SU-DHL-6 (cell line): ENCODE measurements around the gene TDRD6.
A peak's percentile ranks its signal among the peaks of the same experiment; 100 is the strongest.

ENCODE experiments used
- H2AFZ ChIP-seq: fragments of 200-600 bp; sonication (generic); 2 replicates; pipeline ENCODE4 v1.6.1; 2014; ENCODE audit warnings: low read depth, mild to moderate bottlenecking, moderate library complexity, mixed read lengths, antibody characterized with exemption, low read length; ENCODE audit not compliant: severe bottlenecking
- H3F3A ChIP-seq: fragments of 200-600 bp; shearing (Covaris generic); 2 replicates; pipeline ENCODE4 v1.6.0; 2016; ENCODE audit warnings: antibody characterized with exemption, mild to moderate bottlenecking; ENCODE audit not compliant: insufficient read depth
- H3K27ac ChIP-seq: fragments of 200-600 bp; sonication (generic); 2 replicates; pipeline ENCODE4 v1.5.1; 2016; ENCODE audit warnings: low read depth, mild to moderate bottlenecking, low read length, moderate library complexity, mixed read lengths
- H3K27me3 ChIP-seq: fragments of 200-600 bp; sonication (generic), shearing (Covaris generic); 2 replicates; pipeline ENCODE4 v1.6.0; 2014; ENCODE audit warnings: mild to moderate bottlenecking, low read length
- H3K36me3 ChIP-seq: fragments of 200-600 bp; sonication (generic); 2 replicates; pipeline ENCODE4 v1.6.1; 2014; ENCODE audit warnings: mild to moderate bottlenecking, low read length, mixed read lengths
- H3K4me2 ChIP-seq: fragments of 300-600, 200-600 bp; shearing (Covaris generic), sonication (generic); 2 replicates; pipeline ENCODE4 v1.6.0; 2014; ENCODE audit warnings: low read length, low read depth, mild to moderate bottlenecking; ENCODE audit not compliant: poor library complexity, severe bottlenecking
- H3K4me3 ChIP-seq: fragments of 200-600 bp; sonication (generic); 2 replicates; pipeline ENCODE4 v1.5.1; 2014; ENCODE audit warnings: antibody characterized with exemption, low read length, mild to moderate bottlenecking, mixed read lengths; ENCODE audit not compliant: insufficient read depth, poor library complexity, severe bottlenecking
- H3K79me2 ChIP-seq: fragments of 200-600 bp; sonication (generic); 2 replicates; pipeline ENCODE4 v1.6.1; 2014; ENCODE audit warnings: mild to moderate bottlenecking, low read length, moderate library complexity; ENCODE audit not compliant: insufficient read depth
- H3K9ac ChIP-seq: fragments of 200-600 bp; sonication (generic); 2 replicates; pipeline ENCODE4 v1.7.0; 2014; ENCODE audit warnings: mild to moderate bottlenecking, low read length
- H3K9me2 ChIP-seq: fragments of 200-600 bp; sonication (generic); replicated peaks from 2 replicates; pipeline ENCODE4 v1.6.1; 2014; ENCODE audit warnings: low read length; ENCODE audit not compliant: insufficient read depth
- H3K9me3 ChIP-seq: fragments of 200-600 bp; sonication (generic); 2 replicates; pipeline ENCODE4 v1.6.1; 2014; ENCODE audit warnings: low read length, mixed read lengths; ENCODE audit not compliant: insufficient read depth
- H4K20me1 ChIP-seq: fragments of 200-600 bp; sonication (generic); 2 replicates; pipeline ENCODE4 v1.6.1; 2014; ENCODE audit warnings: low read depth, mild to moderate bottlenecking, antibody characterized with exemption, low read length, moderate library complexity, mixed read lengths
- CTCF ChIP-seq: fragments of 200-600 bp; sonication (generic); IDR thresholded peaks from one replicate; pipeline ENCODE4 v1.5.1; 2017; ENCODE audit warnings: antibody characterized with exemption, mild to moderate bottlenecking, low read length, moderate library complexity; ENCODE audit not compliant: insufficient read depth, poor library complexity, severe bottlenecking
- EZH2phosphoT487 ChIP-seq: fragments of 200-600 bp; sonication (generic), shearing (Covaris generic); conservative IDR thresholded peaks from 2 replicates; pipeline ENCODE4 v1.6.1; 2018; ENCODE audit warnings: mild to moderate bottlenecking, antibody characterized with exemption, low read length, moderate library complexity, mixed read lengths

TDRD6 gene

GRCh38 chr6:46657642-46658041 lies 30.0 kb upstream of the TDRD6 start:
- Histone ChIP-seq H3K79me2 (peaks cover 72% of the 10 kb centered on the region), H3K27ac (no peak overlapping the region), H3K9me2 (no peaks in the 10 kb centered on the region), H3K9ac (no peak overlapping the region), H3K4me2 (no peak overlapping the region), H3K27me3 (no peaks in the 10 kb centered on the region), H3K9me3 (no peaks in the 10 kb centered on the region), H3K36me3 (peaks cover 66% of the 10 kb centered on the region), H2AFZ (no peak overlapping the region), H3K4me3 (no peak overlapping the region), H4K20me1 (no peaks in the 10 kb centered on the region), H3F3A (peaks cover 31% of the 10 kb centered on the region)
- TF ChIP-seq EZH2phosphoT487 (no peak), CTCF (no peak)

- H3K4me2 ChIP-seq, result no peak overlapping the region
- H3K79me2 ChIP-seq, result peaks cover 39% of the 10 kb centered on the region
- peaks cover 90% of the 10 kb centered on the region for H3K36me3 ChIP-seq
- no peak overlapping the region for H3K9ac ChIP-seq
- H3K9me2 ChIP-seq, result no peaks in the 10 kb centered on the region
- H2AFZ ChIP-seq, result no peak overlapping the region
- no peaks in the 10 kb centered on the region; the same call in 1 of the 2 replicates for H4K20me1 ChIP-seq
- peaks cover 31% of the 10 kb centered on the region for H3F3A ChIP-seq
- TF ChIP-seq CTCF, result no peak
- no peak for TF ChIP-seq EZH2phosphoT487
- no peak overlapping the region for H3K27ac ChIP-seq
- no peaks in the 10 kb centered on the region for H3K27me3 ChIP-seq
- H3K9me3 ChIP-seq, result no peaks in the 10 kb centered on the region
- H3K4me3 ChIP-seq, result no peak overlapping the region
These were observed 26.2 kb upstream of the TDRD6 start for GRCh38 chr6:46661483-46661882.

GRCh38 chr6:46667377-46667776 lies 20.3 kb upstream of the TDRD6 start:
- no peak overlapping the region for H3K27ac ChIP-seq
- H3K79me2 ChIP-seq, result peaks cover 6% of the 10 kb centered on the region
- H3K4me3 ChIP-seq, result no peak overlapping the region
- no peaks in the 10 kb centered on the region for H3K27me3 ChIP-seq
- H3K4me2 ChIP-seq, result no peak overlapping the region
- peaks cover 92% of the 10 kb centered on the region for H3K36me3 ChIP-seq
- no peaks in the 10 kb centered on the region for H3K9me2 ChIP-seq
- H2AFZ ChIP-seq, result no peak overlapping the region
- H3K9ac ChIP-seq, result no peak overlapping the region
- no peaks in the 10 kb centered on the region for H3K9me3 ChIP-seq
- H4K20me1 ChIP-seq, result no peaks in the 10 kb centered on the region; the same call in 1 of the 2 replicates
- peaks cover 14% of the 10 kb centered on the region; the same call in 1 of the 2 replicates for H3F3A ChIP-seq
- TF ChIP-seq CTCF (no peak), EZH2phosphoT487 (no peak)

GRCh38 chr6:46674410-46674809 lies 13.3 kb upstream of the TDRD6 start:
- H3K4me2 ChIP-seq, result no peak overlapping the region
- no peak overlapping the region for H3K4me3 ChIP-seq
- H3K79me2 ChIP-seq, result no peaks in the 10 kb centered on the region
- no peaks in the 10 kb centered on the region for H4K20me1 ChIP-seq
- no peak overlapping the region for H2AFZ ChIP-seq
- peak overlapping the region; percentile 65; the same call in 1 of the 2 replicates for H3K27ac ChIP-seq
- H3K9ac ChIP-seq, result no peak overlapping the region
- TF ChIP-seq CTCF, result no peak
- no peak for TF ChIP-seq EZH2phosphoT487
- H3K27me3 ChIP-seq, result no peaks in the 10 kb centered on the region
- H3K9me3 ChIP-seq, result no peaks in the 10 kb centered on the region
- H3K36me3 ChIP-seq, result peaks cover 84% of the 10 kb centered on the region
- H3K9me2 ChIP-seq, result no peaks in the 10 kb centered on the region
- peaks cover 41% of the 10 kb centered on the region for H3F3A ChIP-seq
